HTR-8/SVneo (cell line): ENCODE data around the gene RAB30.
"Not testable (repeated sequence)": the region's sequence is repeated elsewhere in the genome, so short reads cannot be mapped to it uniquely, and the experiment has no call there.

Experiments used
- DNase-seq: peaks from one replicate; pipeline ENCODE4 v3.0.0; 2011; ENCODE audit warnings: low spot score, mixed read lengths; ENCODE audit not compliant: insufficient read length
- FAIRE-seq: peaks from 2 replicates; lab custom pipeline; 2011; peaks lifted over from hg19 to GRCh38; lab: Jason Lieb, UNC

The RAB30 gene

GRCh38 chr11:82994604-82995230, 77.0 kb downstream of the RAB30 start:
- no peak for FAIRE-seq
- no peak for DNase-seq

GRCh38 chr11:82992223-82992622, 79.5 kb downstream of the RAB30 start:
- no peak for DNase-seq
- no peak for FAIRE-seq

GRCh38 chr11:82989628-82990404, 81.9 kb downstream of the RAB30 start:
- FAIRE-seq (no peak), DNase-seq (no peak)

GRCh38 chr11:82988936-82989627, 82.6 kb downstream of the RAB30 start:
- FAIRE-seq: peak; percentile 36

GRCh38 chr11:82987997-82988396, 83.7 kb downstream of the RAB30 start:
- no peak for FAIRE-seq
- no peak for DNase-seq

More at GRCh38 chr11:82988936-82989627, 82.6 kb downstream of the RAB30 start:
- DNase-seq: no peak

GRCh38 chr11:82986446-82986845, 85.3 kb downstream of the RAB30 start:
- no peak for DNase-seq
- FAIRE-seq: no peak

- peak; percentile 49 for FAIRE-seq
- no peak for DNase-seq
These were observed 89.8 kb downstream of the RAB30 start for GRCh38 chr11:82981852-82982251.

- DNase-seq (no peak), FAIRE-seq (no peak)
These were observed 90.8 kb downstream of the RAB30 start for GRCh38 chr11:82980947-82981346.

- FAIRE-seq (peak; percentile 91), DNase-seq (peak; percentile 73)
These were observed 91.4 kb downstream of the RAB30 start for GRCh38 chr11:82980292-82980691.

- no peak for FAIRE-seq
- no peak for DNase-seq
These were observed 91.9 kb downstream of the RAB30 start for GRCh38 chr11:82979824-82980223.

GRCh38 chr11:82978422-82979099, 93.1 kb downstream of the RAB30 start:
- FAIRE-seq (peak; percentile 80), DNase-seq (peak; percentile 49)

- FAIRE-seq: peak; percentile 58
- DNase-seq: no peak
These were observed 94.9 kb downstream of the RAB30 start for GRCh38 chr11:82976786-82977185.

- DNase-seq (no peak), FAIRE-seq (no peak)
These were observed 95.8 kb downstream of the RAB30 start for GRCh38 chr11:82975882-82976281.

- FAIRE-seq (no peak), DNase-seq (no peak)
These were observed 96.8 kb downstream of the RAB30 start for GRCh38 chr11:82974851-82975250.

- FAIRE-seq (no peak), DNase-seq (no peak)
These were observed 97.6 kb downstream of the RAB30 start for GRCh38 chr11:82974135-82974534.

- no peak for FAIRE-seq
These were observed 99.6 kb downstream of the RAB30 start for GRCh38 chr11:82972103-82972502.

GRCh38 chr11:82971519-82971946, 100.2 kb downstream of the RAB30 start:
- not testable (repeated sequence) for DNase-seq, FAIRE-seq

More at GRCh38 chr11:82972103-82972502, 99.6 kb downstream of the RAB30 start:
- DNase-seq: no peak

- FAIRE-seq, DNase-seq: not testable (repeated sequence)
These were observed 101.1 kb downstream of the RAB30 start for GRCh38 chr11:82970507-82971083.

GRCh38 chr11:82969811-82970210, 101.9 kb downstream of the RAB30 start:
- FAIRE-seq (no peak), DNase-seq (no peak)

- DNase-seq (no peak), FAIRE-seq (no peak)
These were observed 104.3 kb downstream of the RAB30 start for GRCh38 chr11:82967381-82967780.
